DND-41 (cell line): ENCODE measurements around the gene SHC2.

ENCODE experiments used
- ATAC-seq: fragments of 200-7000 bp; cut with Tn5 transposase; 3 replicates; pipeline ENCODE4 v1.9.1; 2021; ENCODE audit warnings: low read depth; ENCODE audit not compliant: insufficient read depth
- DNase-seq: peaks from one replicate; pipeline ENCODE4 v3.0.0-alpha.2; 2020
- H2AFZ ChIP-seq: 2 replicates; pipeline ENCODE4 v1.6.0; 2012; ENCODE audit warnings: low read depth, low read length
- H3K27ac ChIP-seq: 2 replicates; pipeline ENCODE4 v1.5.1; 2012; ENCODE audit warnings: low read length, inconsistent platforms
- H3K27me3 ChIP-seq: fragments of 200-600 bp; sonication (generic); 2 replicates; pipeline ENCODE4 v1.6.0; 2012; ENCODE audit warnings: low read length, mild to moderate bottlenecking, inconsistent platforms; ENCODE audit not compliant: insufficient read depth, poor library complexity
- H3K36me3 ChIP-seq: 2 replicates; pipeline ENCODE4 v1.5.1; 2012; ENCODE audit warnings: low read length, inconsistent platforms; ENCODE audit not compliant: insufficient read depth
- H3K4me1 ChIP-seq: 2 replicates; pipeline ENCODE4 v1.5.1; 2012; ENCODE audit warnings: mild to moderate bottlenecking, low read length; ENCODE audit not compliant: insufficient read depth
- H3K4me2 ChIP-seq: 2 replicates; pipeline ENCODE4 v1.6.0; 2012; ENCODE audit warnings: mild to moderate bottlenecking, moderate library complexity, low read length, inconsistent platforms; ENCODE audit not compliant: insufficient read depth
- H3K4me3 ChIP-seq, 2 experiments: fragments of 200-600 bp in 1 of 2; shearing (Covaris generic) in 1 of 2; 2 replicates each; pipeline ENCODE4 v1.5.1; 2012 to 2016; ENCODE audit warnings: inconsistent platforms in 2 of 2, low read length in 2 of 2, mild to moderate bottlenecking in 2 of 2, low read depth in 1 of 2, moderate library complexity in 1 of 2
- H3K79me2 ChIP-seq: 2 replicates; pipeline ENCODE4 v1.6.0; 2012; ENCODE audit warnings: low read length, inconsistent platforms; ENCODE audit not compliant: insufficient read depth
- H3K9ac ChIP-seq: 2 replicates; pipeline ENCODE4 v1.6.0; 2012; ENCODE audit warnings: low read depth, mild to moderate bottlenecking, inconsistent platforms, low read length, moderate library complexity
- H3K9me3 ChIP-seq: 2 replicates; pipeline ENCODE4 v1.5.1; 2012; ENCODE audit warnings: low read length, moderate library complexity, mild to moderate bottlenecking, inconsistent platforms; ENCODE audit not compliant: insufficient read depth, severe bottlenecking
- H4K20me1 ChIP-seq: 2 replicates; pipeline ENCODE4 v1.6.0; 2012; ENCODE audit warnings: low read length; ENCODE audit not compliant: insufficient read depth
- CTCF ChIP-seq: IDR thresholded peaks from 2 replicates; pipeline ENCODE4 v1.5.1; 2012; ENCODE audit warnings: borderline replicate concordance, low read length, moderate library complexity, mild to moderate bottlenecking; ENCODE audit not compliant: poor library complexity, severe bottlenecking; ENCODE audit errors: extremely low read depth
- EZH2 ChIP-seq: IDR thresholded peaks from 3 replicates; pipeline ENCODE4 v1.6.1; 2012; ENCODE audit warnings: borderline replicate concordance, low read depth, mild to moderate bottlenecking, moderate library complexity, low read length, inconsistent platforms; ENCODE audit not compliant: severe bottlenecking

The SHC2 gene

GRCh38 chr19:460877-461720, at the start of gene SHC2:
TSS of gene SHC2 (minus strand) at chr19:461033. CDS start at chr19:460996, 37 bp downstream.
- no peak for ATAC-seq
- Histone ChIP-seq H2AFZ (no peak within 1 kb of the TSS), H3K9ac (no peak within 1 kb of the TSS), H3K4me1 (no peaks in the 10 kb centered on the region), H3K27ac (no peak within 1 kb of the TSS), H3K9me3 (peaks cover 9% of the 10 kb centered on the region), H3K27me3 (no peaks in the 10 kb centered on the region), H3K4me3 (no peak within 1 kb of the TSS), H3K36me3 (no peaks in the 10 kb centered on the region), H3K4me2 (no peak within 1 kb of the TSS), H4K20me1 (no peaks in the 10 kb centered on the region), H3K79me2 (no peaks in the 10 kb centered on the region)
- no peak for TF ChIP-seq EZH2
- no peak for TF ChIP-seq CTCF
- no peak for DNase-seq

- peak overlapping the region; percentile 92; the same call in 1 of the 2 replicates for H2AFZ ChIP-seq
- peak overlapping the region; percentile 89 for H3K9ac ChIP-seq
- H3K79me2 ChIP-seq, result peaks cover 20% of the 10 kb centered on the region
- peaks cover 15% of the 10 kb centered on the region; the same call in 1 of the 2 replicates for H4K20me1 ChIP-seq
- H3K4me3 ChIP-seq, result peak overlapping the region; percentile 74 to 79; a peak in 3 of 4 replicates
- no peak for ATAC-seq
- peaks cover 8% of the 10 kb centered on the region for H3K36me3 ChIP-seq
- no peak for DNase-seq
- no peaks in the 10 kb centered on the region for H3K9me3 ChIP-seq
- peak overlapping the region; percentile 97 for H3K27ac ChIP-seq
- TF ChIP-seq CTCF (no peak), EZH2 (no peak)
- H3K4me1 ChIP-seq, result peaks cover 63% of the 10 kb centered on the region
- H3K4me2 ChIP-seq, result peak overlapping the region; percentile 84
- no peaks in the 10 kb centered on the region for H3K27me3 ChIP-seq
Observed at GRCh38 chr19:508204-509150, 47.6 kb upstream of the SHC2 start.

- H3K27me3 ChIP-seq, result no peaks in the 10 kb centered on the region
- H3K79me2 ChIP-seq, result peaks cover 20% of the 10 kb centered on the region
- TF ChIP-seq EZH2 (no peak), CTCF (no peak)
- H3K4me3 ChIP-seq, result peak within 1 kb of the TSS; percentile 74 to 79
- H3K9ac ChIP-seq, result peak within 1 kb of the TSS; percentile 89
- ATAC-seq (peak; percentile 64), DNase-seq (peak; percentile 96)
- H3K36me3 ChIP-seq, result peaks cover 5% of the 10 kb centered on the region
- H3K27ac ChIP-seq, result peak within 1 kb of the TSS; percentile 97
- peak within 1 kb of the TSS; percentile 92 for H2AFZ ChIP-seq
- H4K20me1 ChIP-seq, result peaks cover 12% of the 10 kb centered on the region; the same call in 1 of the 2 replicates
- peak within 1 kb of the TSS; percentile 84 for H3K4me2 ChIP-seq
- H3K4me1 ChIP-seq, result peaks cover 62% of the 10 kb centered on the region
- H3K9me3 ChIP-seq, result no peaks in the 10 kb centered on the region
Observed at GRCh38 chr19:507286-508203, 46.7 kb upstream of the SHC2 start, which contains the start of gene TPGS1. TSS of gene TPGS1 (plus strand) at chr19:507497. CDS start at chr19:507507, 10 bp downstream.
